ENCODE results near the gene C11orf24.
A peak's percentile ranks its signal among the peaks of the same experiment; 100 is the strongest.
"Not testable (repeated sequence)": the region's sequence is repeated elsewhere in the genome, so short reads cannot be mapped to it uniquely, and the experiment has no call there.

Gene C11orf24

DNA sequence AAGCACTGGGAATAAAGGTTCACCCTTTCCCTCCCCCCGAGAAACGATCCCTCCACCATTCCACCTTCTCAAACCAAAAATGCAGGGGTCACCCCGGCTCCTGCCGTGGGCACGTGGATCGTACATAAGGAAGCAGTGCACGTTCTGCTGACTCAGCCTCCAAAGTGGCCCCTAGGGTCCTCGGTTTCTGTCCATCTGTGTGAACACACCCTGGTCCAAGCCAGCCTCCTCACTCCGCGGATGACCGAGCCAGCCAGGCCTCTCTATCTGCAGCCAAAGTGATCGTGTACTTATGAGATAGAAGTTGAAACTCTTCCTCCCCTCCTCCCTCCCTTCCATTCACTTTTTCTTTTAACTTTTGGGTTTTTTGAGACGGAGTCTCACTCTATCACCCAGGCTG is 16.2 kb downstream of the C11orf24 start:
- no peak for DNase-seq (ENCODE audit: low read depth in 3 of 3, low spot score in 1 of 3)

DNA sequence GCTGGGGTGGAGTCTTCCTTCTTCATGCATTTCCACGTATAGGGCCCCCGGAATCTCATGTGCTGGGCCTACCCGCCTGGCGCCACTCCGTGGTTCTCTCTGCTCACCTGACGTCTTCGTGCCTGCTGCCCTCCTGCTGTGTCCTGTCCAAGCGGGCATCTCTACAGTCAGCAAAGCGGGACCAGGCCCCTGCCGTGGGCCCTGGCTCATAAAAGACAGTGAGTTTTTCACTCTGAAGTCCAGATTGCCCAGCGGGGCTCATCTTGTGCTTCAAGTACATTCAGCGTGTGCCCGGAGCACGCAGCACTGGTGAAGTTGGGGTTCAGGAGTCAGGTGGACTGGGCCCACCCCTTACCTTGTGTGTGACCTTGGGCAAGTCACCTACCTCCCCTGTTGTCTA is 17.4 kb downstream of the C11orf24 start:
- no peak for DNase-seq (ENCODE audit: low read depth in 3 of 3, low spot score in 1 of 3)

DNA sequence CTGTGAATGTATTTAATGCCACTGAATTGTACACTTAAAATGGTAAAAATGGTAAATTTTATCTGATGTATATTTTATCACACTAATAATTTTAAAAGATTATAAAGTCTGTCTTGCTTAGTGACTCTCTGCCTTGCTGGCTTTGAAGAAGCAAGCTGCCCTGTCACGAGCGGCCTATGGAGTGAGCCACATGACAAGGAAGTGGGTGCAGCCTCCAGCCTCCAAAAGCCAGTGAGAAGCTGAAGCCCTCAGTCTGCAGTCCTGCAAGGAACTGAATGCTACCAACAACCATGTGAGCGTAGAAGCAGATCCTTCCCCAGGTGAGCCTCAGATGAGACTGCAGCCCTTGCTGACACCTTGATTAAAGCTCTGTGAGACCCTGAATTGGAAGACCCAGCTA is 20.0 kb downstream of the C11orf24 start:
- DNase-seq (ENCODE audit: low read depth in 3 of 3, low spot score in 1 of 3), result no peak

DNA sequence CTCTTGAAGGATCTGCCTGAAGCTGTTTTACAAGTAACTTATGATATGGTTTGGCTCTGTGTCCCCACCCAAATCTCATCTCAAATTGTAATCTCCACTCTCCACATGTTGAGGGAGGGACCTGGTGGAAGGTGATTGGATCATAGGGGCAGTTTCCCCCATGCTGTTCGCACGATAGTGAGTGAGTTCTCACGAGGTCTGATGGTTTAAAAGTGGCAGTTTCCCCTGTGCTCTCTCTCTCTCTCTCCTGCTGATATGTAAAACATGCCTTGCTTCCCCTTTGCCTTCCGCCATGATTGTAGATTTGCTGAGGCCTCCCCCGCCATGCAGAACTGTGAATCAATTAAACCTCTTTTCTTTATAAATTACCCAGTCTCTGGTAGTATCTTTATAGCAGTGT is 26.9 kb downstream of the C11orf24 start:
- not testable (repeated sequence) for DNase-seq (ENCODE audit: low read depth in 3 of 3, low spot score in 1 of 3)

DNA sequence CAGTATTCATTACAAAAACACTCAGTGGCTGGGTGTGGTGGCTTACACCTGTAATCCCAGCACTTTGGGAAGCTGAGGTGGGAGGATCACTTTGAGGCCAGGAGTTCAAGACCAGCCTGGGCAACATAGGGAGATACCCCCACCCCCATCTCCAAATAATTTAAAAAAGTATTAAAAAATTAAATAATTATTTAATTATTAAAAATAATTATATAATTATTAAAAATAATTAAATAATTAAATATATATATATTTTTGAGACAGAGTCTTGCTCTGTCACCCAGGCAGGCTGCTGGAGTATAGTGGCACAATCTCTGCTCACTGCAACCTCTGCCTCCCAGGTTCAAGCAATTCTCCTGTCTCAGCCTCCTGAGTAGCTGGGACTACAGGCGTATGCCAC is 27.9 kb downstream of the C11orf24 start:
- not testable (repeated sequence) for DNase-seq (ENCODE audit: low read depth in 3 of 3, low spot score in 1 of 3)

DNA sequence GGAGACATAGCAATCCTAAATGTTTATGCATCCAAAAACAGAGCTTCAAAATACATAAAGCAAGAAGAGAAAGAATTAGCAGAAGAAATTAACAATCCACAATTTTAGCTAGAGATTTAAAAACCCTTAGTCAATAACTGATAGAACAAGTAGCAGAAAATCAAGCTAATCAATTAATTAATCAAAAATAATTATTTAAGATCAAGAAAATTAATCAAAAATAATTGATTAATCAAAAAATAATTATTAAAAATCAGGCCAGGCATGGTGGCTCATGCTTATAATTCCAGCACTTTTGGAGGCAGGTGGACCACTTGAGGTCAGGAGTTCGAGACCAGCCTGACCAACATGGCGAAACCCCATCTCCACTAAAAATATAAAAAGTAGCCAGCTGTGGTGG is 29.2 kb downstream of the C11orf24 start:
- DNase-seq (ENCODE audit: low read depth in 3 of 3, low spot score in 1 of 3), result no peak

DNA sequence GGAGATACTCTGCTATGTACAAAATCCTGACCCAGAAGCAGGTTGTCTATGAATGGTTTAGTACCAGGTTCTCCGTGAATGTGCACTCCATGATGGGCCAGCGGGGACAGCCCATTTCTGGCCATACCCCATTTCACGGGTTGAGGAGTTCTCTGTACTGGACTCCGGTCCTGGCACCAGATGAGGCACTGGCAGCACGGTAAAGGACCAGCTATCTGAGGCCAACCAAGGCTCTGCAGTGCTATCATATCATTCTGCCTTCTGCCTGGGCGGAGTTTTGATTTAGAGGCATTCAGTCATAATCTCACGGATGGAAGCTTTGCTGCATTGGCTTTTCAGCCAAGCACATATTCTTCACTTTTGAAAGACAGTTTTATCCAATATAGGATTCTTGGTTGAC is 40.2 kb downstream of the C11orf24 start:
- no peak for DNase-seq (ENCODE audit: low read depth in 3 of 3, low spot score in 1 of 3)

DNA sequence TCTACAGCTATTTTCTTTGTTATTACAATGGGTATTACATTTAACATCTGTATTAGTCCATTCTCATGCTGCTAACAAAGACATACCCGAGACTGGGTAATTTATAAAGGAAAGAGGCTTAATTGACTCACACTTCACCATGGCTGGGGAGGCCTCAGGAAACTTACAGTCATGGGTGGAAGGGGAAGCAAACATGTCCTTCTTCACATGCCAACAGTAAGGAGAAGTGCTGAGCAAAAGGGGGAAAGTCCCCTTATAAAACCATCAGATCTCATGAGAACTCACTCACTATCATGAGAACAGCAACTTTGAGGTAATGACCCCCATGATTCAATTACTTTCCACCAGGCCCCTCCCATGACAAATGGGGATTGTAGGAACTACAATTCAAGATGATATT is 42.2 kb downstream of the C11orf24 start:
- DNase-seq (ENCODE audit: low read depth in 3 of 3, low spot score in 1 of 3), result no peak

DNA sequence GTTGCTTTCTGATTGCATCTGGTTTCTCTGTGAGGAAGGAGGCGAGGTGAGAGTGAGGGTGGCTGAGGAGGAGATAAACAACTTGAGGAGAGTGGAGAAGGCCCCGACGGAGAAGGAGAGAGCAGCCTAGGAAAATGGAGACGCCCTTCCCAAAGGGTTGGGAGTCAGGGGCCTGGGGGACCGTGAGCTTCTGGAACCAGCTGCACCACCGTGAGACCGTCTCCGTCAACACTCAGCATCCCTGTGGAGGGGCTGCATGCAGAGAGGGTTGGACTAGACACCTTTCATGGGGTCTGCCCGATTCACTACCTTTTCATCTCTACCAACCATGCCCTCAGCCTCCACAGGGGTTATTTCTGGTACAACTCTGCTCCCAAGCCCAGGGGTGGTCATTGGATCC is 45.4 kb downstream of the C11orf24 start:
- DNase-seq (ENCODE audit: low read depth in 3 of 3, low spot score in 1 of 3), result no peak

DNA sequence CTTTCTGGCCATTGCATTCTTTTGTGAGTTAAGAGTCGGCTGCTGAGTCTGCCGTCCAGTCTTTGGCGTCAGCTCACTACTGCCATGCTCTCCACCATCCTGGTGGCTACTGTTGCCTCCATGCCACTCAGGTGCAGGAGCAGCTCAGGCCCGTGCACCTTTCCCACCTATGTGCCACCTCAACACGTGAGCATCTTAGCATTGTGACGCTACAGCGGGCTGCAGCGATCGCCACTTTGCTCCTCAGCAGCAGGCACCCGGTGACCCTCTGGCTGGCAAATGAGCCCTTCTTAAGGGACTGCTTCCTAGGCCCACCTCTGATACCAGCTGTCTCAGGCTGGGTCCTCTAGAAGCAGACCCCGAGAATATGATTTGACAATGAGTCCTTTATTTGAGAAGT is 47.2 kb downstream of the C11orf24 start:
- no peak for DNase-seq (ENCODE audit: low read depth in 3 of 3, low spot score in 1 of 3)

DNA sequence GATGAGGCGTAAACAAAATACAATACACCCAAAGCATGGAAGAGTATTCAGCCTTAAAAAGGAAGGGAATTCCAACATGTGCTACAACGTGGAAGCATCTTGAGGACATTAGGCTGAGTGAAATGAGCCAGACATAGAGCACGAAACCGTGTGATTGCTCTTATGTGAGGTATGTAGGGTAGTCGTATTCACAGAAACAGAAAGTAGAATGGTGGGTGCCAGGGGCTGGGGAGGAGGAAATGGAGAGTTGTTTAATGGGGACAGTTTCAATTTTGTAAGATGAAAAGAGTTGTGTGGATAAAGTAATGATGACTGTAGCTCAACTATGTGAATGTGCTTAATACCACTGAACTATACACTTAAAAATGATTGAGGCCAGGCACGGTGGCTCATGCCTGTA is 48.5 kb downstream of the C11orf24 start:
- no peak for DNase-seq (ENCODE audit: low read depth in 3 of 3, low spot score in 1 of 3)

DNA sequence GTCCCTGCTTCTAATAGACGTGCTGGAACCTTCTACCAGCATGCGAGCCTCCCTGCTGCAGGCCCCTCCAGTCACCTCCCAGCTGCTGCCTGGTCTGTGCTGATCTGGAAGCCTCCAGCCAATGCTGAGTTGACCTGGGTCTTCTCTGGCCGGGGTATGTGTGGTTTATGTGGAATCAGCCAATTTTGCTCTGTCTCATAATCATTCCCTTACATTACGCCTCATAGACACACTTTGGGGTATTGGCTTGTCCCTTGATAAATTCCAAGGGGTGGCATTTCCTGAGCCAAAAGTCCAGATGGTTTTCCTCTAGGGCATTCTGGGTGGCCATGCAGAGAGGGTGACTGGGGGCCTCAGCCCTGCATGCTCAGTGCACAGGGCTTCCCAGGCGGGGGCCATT is 50.4 kb downstream of the C11orf24 start:
- DNase-seq (ENCODE audit: low read depth in 3 of 3, low spot score in 1 of 3), result no peak

DNA sequence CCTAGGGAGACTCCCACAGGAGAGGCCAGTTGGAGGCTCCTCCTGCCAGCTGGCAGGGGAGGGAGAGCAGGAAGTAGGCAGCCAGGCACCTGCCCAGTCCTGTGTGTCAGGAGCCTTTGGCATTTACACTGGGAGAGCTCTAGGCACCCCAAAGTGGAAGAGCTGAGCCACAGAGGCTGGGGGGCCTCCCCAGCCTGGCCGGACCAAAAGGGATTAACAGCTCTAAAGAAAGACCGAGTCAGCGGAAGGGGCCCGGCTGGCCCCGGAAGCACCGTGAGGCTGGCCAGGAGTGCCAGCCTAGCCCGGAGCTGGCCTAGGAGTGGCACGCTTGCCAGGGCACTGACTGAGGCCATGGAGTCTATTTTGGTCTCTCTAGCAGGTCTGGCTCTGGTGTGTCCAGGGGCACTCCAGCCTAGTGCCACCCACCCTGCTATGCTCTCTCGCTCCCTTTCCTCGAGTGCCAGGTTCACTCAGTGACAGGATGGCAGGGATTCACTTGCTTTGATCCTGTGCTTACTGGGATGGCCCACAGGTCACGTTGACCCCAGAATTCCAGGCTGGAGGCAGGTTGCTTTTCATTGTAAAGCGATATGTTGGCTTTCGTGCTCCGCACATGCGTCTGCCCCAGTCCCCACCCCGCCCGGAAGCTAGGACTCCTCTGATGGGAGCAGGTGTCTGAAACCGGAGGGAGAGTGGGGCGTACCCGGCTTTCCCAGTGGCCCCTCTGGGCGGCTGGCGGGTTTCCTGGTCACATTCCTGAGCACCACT is 55.4 kb downstream of the C11orf24 start:
- no peak for DNase-seq (ENCODE audit: low read depth in 3 of 3, low spot score in 1 of 3)

DNA sequence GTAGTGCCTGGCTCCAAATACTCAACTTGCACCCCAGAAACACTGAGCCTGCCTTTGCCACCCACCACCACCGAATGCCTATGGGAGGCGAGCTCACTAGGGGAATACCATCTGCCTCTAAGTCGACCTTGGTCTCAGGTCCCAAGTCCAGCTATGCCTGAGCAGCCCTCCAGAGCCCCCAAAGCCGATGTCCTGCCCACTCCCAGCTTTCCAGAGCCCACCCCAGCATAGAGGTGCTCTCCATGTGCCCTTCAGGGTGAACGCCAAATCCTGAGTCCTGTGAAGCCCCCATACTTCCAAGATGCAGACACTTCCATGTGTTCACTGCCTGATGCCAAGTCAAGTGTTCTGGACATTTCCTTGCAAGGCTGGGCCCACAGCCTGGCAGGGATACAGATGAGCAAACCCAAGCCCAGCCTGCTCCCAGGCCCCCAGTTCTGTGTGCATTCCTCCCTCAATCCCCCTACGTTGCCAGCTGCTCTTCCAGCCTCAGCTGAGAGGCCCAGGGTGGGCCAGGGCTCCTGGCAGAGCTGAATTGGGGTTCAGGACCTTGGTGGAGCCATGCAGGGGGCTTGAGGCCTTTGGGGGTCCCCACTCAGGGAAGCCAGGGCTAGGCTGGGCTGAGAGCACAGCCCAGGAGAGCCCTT is 56.1 kb downstream of the C11orf24 start:
- no peak for DNase-seq (ENCODE audit: low read depth in 3 of 3, low spot score in 1 of 3)

DNA sequence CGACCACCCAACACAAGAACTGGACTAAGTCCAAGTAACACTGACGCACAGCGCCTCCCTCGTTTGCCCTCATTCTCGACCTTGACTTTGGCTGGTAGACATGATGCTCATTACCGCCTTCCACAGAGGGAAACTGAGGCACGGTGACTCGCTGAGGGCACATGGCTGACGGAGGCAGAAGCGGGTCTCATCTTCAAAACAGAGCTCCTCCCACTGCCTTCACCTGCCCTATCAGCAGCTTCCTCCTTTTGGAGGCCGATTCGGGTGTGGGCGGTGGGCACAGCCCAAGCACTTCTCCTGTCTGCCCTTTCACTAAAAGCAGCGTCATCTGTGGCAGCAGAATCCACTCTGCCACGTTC is 56.7 kb downstream of the C11orf24 start:
- peak in 1 of 3 donors; percentile 23 for DNase-seq (ENCODE audit: low read depth in 3 of 3, low spot score in 1 of 3)

DNA sequence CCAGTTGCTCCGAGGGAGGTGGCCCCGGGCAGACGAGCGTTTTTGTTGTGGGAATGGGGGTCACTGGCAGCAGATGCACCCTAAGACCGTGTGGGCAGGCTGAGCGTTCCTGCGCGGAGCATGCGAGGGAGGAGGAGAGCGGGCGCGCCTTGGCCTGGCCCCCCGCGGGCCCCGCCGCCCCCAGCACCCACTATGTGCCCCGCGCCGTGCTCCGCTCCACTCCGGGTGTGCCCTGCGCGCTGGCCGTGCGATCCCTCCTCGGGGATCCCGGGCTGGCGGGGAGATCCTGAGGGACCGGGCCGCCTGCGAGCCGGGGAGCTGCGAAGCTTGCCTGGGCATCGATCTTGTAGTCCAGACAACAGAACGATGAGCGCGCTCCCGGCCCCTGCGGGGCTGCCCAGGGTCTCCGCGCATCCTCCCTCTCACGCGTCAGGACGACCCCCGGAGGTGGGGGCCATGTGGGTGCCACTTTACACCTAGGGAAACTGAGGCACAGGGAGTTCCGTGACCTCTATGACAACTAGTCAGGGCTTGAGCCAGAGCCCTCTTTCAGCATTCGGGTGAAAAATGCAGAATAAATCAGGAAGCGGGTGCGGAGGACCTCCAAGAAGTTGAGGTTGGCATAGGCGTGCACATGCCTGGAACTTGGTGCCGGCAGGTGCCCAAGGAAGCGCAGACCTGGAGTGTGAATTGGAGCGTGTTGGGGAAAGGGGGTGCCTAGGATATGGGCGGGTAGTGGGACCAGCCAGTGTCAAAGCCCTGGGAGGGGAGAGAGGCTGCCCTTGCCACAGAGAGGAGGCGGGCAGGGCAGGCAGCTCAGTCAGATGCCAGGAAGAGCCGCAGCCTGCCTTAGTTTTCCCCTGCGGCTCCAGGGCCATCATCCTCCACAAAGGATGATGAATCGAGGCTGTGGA is 57.3 kb downstream of the C11orf24 start:
- DNase-seq (ENCODE audit: low read depth in 3 of 3, low spot score in 1 of 3), result no peak

DNA sequence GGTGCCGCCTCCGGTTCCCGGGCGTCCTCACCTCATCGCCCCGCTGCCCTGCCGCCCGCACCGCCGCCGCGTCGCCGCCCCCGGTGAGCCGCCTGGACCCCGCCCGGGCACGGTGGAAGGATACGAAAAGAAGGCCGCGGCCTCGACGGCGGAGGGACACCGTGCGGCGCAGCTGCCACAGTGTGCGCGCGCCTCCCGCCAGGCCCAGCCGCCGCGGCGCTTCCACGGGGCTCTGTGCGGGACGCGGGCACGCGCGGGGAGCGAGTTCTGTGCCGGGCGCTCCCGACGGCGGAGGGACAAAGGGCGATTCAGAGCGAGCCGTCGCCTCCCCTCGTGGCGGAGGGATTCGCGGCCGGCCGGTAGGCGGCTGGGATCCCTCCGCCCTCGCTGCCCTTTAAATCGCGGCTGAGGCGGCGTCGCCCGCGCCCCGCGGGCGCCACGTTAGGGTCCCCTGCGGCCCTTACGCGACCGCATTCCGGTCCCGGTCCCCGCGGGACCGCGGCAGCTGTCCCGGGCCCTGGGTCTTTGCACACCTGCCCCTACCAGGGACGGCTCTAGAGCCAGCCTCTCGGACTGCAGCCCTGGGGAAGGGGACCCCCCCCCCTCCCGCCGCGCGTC is 58.1 kb downstream of the C11orf24 start:
- peak; percentile 54 to 71 (median 68) for DNase-seq (ENCODE audit: low read depth in 3 of 3, low spot score in 1 of 3)

DNA sequence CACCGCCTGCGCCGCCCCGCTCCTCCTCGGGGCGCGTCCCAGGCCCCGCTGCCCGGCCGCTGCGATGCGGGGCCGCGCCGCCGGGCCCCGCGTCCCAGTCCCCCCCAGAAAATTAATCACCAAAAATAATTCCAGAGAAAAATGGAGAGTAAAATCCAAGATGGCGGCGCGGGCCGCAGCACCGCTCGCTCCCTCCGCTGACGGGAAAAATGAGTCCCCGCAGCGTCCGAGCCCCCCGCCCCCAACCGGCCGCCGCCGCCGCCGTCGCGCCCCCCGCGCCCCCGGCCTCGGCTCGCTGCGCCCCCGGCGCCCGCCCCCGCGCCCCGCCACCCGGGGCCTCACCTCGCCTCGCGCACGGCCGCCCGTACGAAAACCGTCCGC is 58.6 kb downstream of the C11orf24 start, which contains the start of gene KMT5B:
Gene KMT5B, minus strand, starts transcription at position 162 of the 381 bp plus-strand sequence. CDS start 23,220 bp downstream, outside the sequence.
- peak in 2 of 3 donors; percentile 13 to 63 for DNase-seq (ENCODE audit: low read depth in 3 of 3, low spot score in 1 of 3)

DNA sequence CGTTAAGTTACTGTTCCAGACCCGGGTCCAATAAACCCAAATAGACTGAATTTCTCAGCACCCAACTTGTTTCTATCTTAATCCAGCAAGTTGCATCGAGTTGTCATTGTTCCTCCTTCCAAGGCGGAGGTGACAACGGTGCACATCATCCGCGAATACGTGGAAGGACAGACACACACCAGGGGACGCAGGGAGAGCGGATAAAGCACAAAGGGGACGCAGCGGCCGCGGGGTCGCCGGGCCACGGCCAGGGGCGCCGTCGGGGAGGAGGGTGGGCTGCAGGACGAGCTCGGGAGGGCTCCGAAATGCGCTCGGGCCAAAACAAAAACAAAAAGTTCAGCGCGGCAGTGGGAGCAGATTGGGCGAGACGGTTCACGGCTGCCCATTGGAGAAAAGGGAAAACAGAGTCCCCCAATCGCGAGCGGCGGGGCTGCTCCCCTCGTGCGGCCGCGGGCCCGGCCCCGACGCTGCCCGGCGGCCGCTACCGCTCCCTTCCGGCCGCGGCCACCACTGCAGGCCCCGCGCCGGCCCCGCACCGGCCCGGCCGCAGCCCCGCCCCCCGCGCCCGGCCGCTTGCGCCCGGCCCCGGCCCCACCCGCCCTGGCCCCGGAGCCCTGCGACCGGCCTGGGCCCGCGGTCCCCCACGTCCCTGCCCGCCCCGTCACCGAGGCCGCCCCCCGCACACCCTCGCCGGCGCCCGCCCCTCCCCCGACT is 59.2 kb downstream of the C11orf24 start:
- peak in 2 of 3 donors; percentile 3 to 31 for DNase-seq (ENCODE audit: low read depth in 3 of 3, low spot score in 1 of 3)

DNA sequence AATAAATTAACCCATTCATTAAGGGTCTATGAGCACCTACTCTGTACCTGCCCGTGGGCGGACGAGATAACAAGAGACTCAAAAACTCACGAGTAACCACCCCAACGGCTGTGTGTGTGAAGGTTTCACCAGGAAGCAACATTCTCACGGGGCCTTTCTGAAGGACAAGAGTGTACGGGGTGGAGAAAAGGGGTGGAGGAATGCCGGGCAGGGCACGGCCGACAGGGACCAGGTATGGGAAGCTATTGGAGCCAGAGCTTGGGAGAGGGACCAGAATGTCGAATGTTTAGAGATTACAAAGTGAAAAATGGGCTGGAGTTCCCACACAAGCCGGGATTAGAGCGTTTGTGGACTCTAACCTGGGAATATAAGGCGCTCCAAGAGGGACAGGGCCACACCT is 60.2 kb downstream of the C11orf24 start:
- DNase-seq (ENCODE audit: low read depth in 3 of 3, low spot score in 1 of 3), result no peak

All from stimulated activated CD4-positive, alpha-beta T cell treated with anti-CD3 and anti-CD28 coated beads, TNF-alpha, amount 100 ng/mL, for 1 hour (primary cell).